SW 1271 (cell line): ENCODE data around the gene TBC1D2.

Experiments used
- DNase-seq, 2 experiments: peaks; one replicate each; lab custom pipeline; 2025; lab: John Stamatoyannopoulos, UW

The TBC1D2 gene

DNA sequence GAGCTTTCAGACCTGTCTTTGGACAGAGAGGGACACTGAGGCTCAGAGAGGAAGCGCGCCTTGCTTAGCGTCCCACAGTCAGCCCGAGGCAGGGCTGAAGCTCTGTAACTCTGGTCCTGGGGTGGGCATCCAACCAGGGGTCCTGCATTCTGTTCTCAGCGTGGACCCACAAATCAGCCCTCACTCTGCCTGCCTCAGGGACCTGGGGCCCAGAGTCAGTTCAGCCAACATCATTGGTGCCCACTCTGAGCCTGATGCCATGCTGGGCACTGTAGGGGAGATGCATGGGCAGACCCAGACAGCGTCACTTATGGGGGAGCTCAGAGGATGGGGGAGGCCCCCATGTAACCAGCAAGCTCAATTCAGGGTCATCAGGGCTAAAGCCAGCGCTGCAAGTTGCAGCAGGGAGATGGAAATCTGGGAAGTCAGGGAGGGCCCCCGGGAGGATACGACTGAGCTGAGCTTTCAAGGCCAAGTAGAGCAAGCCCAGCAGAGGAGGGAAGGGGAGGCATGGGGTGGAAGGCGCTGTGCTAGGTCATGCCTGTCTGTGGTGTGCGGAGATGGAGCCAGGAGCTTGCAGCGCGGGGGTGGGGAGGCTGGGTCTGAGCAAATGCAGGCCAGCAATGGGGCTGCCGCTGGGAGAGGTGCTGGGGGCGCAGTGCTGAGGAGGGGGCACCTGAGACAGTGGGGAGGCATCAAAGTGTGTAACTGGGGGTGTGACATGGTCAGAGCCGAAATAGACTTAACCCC is 84.1 kb downstream of the TBC1D2 start:
- DNase-seq = no peak

DNA sequence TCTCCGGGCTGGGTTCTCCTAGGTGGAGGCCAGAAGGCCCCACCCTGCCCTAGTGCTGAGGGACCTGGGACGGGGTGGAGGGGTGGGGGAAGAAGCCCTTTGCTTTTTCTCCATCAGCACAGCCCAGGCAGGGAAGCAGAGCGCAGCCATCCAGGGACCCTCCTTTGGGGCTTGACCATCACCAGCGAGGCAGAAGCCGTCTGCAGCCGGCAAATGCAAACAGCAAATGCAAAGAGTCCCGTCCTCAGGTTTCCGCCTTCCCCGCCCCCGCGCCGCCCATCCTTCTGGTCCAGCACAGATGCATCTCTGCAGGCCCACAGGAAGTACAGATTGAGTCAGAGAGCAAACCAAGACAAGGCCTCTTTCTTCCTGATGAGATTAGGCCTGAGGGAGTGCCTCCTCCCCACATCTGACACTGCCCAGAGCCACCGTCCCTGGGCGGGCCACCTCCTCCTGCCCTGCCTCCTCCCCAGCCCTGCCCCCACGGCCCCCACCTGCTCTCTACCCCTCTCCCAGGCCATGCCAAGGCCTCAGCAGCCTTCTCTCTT is 86.4 kb downstream of the TBC1D2 start:
- peak in 1 of 2 experiments; percentile 37 for DNase-seq

DNA sequence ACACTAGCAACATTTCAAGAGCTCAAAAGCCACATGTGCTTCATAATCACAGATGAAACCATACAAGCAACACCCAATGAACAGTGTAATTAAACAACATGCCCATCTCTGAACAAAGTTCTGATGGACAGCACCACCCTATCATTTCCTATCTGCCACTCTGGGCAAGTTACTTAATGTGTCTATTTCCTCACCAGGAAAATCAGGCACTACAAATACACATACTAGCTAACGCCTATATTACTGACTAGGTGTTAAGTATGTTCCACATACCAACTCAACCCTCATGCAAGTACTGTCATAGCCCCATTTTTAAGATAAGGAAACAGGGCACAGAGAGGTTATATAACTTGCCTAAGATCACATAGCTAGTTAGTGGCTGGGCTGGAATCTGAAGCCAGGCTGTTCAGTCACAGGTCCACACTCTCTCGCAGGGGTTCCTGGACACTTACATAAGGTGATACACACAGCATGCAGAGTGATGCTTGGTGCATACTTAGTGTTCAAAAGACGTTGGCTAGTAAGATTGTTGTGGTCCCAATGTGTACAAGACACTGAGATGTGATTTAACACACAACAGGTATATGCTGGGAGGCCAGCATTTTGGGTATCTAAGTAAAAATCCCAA is 87.2 kb downstream of the TBC1D2 start:
- no peak for DNase-seq

DNA sequence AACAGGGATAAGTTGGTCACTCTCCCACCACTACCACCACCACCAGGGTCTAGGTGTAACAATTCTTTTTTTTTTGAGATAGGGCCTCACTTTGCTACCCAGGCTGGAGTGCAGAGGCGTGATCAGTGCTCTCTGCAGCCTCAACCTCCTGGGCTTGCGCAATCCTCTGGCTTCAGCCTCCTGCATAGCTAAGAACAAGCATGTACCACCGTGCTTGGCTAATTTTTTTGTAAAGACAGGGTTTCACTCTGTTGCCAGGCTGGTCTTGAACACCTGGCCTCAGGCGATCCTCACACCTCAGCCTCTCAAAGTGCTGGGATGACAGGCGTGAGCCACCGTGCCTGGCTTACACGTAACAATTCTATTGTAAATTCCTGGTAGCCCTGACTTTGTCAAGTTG is 90.5 kb downstream of the TBC1D2 start:
- DNase-seq = no peak

DNA sequence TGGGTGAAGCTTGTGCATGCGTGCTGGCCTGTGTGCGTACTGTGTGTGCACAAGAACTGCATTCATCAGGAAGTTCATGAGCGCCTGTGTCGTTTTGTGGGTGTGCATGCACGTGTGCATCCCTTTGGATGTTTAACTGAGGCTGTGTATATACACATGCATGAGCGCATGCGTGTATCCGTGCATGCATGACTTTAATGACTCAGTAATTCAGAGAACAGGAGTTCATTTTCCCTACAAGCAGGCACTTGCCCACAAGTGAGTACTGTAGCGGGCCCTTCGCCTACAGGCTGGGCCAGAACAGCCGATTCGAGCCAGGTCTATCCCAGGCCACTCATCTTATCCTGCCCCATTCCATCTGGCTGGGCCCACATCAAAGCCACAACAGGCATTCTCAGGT is 92.8 kb downstream of the TBC1D2 start:
- no peak for DNase-seq

DNA sequence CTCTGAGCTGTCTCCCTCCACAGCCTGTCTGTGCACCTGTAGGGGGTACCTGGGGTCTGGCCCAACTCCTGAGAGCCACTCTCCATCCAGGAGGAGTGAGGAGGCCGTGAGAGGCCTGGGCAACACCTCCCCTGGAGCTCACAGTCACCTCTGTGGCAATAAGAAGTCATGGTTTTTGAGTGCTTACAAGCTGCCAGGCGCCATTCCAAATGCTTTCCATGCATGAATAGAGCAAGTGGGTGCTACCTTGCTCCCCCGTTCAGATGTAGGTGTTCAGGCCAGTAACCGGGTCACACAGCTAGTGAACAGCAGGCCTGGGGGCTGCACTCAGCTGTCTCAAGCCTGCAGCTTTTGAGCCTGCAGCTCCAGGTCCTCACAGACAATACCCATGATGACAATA is 93.6 kb downstream of the TBC1D2 start:
- DNase-seq = no peak

DNA sequence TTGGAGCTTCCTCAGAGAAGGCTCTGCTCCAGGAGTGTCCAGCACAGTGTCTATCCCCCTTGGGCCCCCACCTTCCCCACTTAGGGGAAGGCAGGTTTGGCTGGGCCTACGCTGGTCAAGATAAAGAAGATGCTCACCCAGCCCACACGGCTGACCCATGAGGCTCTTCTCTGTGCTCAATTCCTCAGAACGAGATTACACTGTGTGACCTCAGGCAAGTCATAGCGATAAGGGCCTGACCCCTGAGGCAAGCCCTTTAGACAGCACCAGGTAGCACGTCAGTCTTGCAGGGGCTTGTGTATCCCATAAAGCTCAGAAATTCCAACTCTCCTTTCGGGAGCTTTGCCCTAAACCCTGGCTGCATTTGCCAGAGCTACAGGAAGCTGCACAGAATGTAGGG is 95.7 kb downstream of the TBC1D2 start:
- no peak for DNase-seq

DNA sequence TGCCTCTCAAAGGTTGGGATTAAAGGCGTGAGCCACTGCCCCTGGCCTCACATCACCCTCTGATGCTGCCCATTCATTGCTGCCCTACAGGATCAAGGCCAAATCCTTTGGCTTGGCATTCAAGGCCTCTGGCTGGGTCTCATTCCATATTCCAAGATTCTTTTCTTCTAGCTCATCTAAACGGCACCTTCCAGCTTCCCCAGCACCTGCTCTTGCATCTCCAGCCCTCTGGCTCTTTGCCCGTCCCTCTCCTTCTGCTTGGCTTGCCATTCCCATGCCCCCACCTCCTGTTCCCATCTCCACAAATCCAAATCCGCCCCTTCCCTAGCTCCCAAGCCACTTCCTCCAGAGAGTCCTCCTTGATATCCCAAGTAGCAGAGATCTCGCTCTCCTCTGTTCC is 96.1 kb downstream of the TBC1D2 start:
- DNase-seq = no peak

DNA sequence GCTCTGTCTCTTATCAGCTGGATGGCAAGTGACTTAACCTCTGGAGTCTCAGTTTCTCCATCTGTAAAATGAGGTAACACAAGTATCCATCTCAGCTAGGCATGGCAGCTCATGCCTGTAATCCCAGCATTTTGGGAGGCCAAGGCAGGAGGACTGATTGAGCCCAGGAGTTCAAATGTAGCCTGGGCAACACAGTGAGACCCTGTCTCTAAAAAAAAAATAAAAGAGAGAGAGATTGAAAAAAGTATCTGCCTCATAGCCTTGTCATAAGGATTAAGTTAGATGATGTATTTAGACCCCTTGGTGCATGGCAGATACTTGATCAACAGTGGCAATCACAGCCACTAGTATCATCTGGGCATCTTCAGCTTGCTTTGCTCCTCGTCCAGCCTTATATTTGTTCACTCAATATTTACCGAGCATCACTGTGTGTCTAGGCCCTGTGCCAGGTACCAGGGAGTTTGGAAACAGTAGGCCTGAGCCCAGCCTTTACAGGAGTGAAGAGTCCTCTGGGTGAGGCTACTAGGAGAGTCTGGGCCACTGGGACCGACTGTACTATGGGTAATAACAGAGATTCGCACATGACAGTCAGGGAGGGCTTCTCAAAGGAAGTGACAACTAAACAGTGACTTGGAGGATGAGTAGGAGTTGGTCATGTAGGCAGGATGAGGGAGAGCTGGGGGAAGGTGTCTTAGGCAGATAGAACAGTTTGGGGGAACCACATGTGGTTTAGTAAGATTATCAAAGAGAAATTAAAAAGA is 97.2 kb downstream of the TBC1D2 start:
- DNase-seq = no peak

DNA sequence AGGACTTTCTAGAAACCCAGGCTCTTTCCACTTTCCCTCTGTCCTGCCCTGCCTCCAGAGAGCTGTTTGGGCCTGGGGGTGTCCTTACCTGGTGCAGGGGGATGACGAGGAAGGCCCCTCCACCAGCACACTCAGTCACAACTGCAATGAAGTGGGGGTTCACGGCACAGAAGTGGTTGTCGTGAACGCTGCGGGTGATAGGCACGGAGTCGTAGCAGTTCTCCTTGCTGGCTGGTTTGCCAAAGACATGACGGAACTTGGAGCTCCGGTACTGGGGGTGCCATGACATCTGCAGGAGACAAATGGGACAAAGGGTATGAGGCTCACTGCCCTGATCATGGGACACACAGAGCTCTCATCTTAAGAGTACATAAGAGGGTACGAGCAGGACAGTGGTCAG is 98.1 kb downstream of the TBC1D2 start:
- no peak for DNase-seq

DNA sequence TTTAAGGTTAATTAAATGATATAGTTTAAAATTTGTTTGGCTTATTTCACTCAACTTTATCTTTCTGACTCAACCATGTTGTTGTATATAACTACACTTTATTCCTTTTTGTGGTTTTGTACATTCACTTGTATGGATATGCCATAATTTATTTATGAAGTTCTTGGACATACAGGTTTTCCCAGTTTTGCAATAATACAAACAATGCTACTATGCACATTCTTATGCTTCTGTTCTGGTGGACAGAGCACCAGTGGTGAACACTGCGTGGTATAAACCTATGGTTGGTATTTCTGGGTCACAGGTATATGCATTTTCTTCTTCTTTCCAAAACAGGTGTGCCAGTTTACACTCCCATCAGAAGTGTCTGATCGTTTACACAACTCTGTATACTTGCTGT is 100.8 kb downstream of the TBC1D2 start:
- no peak for DNase-seq

DNA sequence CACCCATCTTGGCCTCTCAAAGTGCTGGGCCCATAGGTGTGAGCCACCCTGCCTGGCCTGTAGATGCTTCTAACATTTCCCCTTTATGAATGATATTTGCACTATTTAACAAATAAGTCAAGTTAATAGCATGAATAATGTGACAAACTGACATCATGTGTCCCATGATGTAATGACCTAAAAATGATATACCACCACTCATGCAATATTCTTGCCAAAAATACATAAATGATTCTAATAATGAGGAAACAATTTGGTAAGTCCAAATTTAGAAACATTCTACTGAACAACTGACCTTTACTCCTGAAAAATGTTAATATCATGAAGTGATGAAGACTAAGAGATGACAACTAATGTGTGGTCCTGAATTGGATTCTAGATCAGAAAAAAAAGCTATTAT is 102.9 kb downstream of the TBC1D2 start:
- DNase-seq = no peak

DNA sequence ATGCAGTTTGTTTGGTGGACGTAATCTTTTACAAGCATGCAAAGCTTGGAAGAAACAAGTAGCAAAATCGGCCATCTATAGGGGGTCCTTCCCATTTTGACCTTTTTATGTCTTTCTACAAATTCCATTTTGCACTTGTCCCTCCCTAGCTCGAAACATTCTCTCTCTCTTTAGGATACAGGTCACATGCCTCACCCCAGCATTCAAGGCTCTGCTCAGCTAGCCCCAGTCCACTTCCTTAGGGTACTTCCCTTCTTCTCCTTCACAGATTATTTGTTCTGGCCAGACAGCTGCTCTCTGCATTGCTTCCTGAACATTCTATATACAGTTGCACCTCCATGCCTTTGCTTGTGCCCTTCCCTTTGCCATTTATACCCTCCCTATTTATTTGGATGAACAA is 104.7 kb downstream of the TBC1D2 start:
- DNase-seq = no peak

DNA sequence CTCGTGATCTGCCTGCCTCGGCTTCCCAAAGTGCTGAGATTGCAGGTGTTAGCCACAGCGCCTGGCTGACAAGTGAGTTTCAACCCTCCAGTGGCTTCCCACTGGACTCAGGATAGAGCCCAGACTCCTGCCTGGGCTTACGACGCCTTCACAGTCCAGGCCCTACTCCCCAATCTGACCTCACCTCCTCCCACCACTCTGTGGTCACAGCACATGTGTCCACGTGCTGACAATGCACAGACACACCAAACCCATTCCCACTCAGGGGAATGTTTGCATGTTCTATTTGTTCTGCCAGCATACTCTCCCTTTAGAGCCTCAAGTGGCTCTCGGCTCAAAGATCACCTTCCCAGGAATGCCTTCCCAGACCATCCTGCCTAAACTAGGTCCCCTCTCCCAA is 105.3 kb downstream of the TBC1D2 start:
- DNase-seq = no peak

DNA sequence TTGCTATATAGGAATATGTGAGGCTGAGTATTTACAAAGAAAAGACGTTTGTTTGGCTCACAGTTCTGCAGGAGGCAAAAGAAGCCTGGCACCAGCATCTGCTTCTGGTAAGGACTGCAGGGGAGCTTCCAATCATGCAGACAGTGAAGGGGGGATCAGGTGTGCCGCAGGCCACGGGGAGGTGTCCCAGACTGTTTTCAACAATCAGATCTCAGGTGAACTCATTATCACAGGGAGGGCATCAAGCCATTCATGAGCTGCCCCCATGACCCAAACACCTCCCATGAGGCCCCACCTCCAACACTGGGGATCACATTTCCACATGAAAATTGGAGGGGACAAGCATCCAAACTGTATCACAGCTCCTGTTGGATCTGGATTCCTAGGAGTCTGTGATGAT is 106.0 kb downstream of the TBC1D2 start:
- DNase-seq = no peak
